ENCODE measurements around the gene ZBTB20.

Gene ZBTB20

DNA sequence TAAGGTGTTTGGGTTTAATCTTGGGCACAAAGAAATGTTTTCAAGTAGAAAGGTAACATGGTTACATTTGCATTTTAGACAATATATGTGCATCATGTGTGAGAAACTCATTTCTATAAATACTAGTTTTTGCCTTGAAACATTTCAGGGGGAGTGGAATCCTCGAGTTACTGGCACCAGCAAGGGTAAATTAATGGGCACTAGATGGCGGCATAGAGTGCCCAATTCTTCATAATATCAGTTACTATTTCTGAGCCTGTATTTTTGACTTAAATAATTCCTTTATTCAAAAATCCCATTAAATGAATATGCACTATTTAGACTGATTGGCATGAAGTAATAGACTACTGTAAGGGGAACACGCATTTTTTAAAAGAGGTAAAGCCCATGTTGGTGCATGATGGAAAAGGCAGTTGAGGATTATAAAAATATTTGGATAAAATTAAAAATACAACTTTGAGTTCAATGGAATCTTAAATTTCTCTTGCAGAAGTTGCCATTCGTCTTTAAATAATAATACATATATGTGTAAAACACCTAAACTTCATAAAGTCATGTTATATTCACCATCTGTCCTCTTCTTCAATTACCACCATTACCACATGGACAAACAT is 106.3 kb downstream of the ZBTB20 start:
- peak; percentile 32 for DNase-seq (ENCODE audit: low spot score)
- TF ChIP-seq, protein P1, sequence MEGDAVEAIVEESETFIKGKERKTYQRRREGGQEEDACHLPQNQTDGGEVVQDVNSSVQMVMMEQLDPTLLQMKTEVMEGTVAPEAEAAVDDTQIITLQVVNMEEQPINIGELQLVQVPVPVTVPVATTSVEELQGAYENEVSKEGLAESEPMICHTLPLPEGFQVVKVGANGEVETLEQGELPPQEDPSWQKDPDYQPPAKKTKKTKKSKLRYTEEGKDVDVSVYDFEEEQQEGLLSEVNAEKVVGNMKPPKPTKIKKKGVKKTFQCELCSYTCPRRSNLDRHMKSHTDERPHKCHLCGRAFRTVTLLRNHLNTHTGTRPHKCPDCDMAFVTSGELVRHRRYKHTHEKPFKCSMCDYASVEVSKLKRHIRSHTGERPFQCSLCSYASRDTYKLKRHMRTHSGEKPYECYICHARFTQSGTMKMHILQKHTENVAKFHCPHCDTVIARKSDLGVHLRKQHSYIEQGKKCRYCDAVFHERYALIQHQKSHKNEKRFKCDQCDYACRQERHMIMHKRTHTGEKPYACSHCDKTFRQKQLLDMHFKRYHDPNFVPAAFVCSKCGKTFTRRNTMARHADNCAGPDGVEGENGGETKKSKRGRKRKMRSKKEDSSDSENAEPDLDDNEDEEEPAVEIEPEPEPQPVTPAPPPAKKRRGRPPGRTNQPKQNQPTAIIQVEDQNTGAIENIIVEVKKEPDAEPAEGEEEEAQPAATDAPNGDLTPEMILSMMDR (IDR thresholded peaks at IDR 0.05; ENCODE audit: borderline replicate concordance, control extremely low read depth, extremely low read depth, insufficient read depth, missing control alignments) = peak; percentile 69
- in situ Hi-C loops (cut with MboI; ENCODE audit: low sequenced_read_pairs, unreplicated experiment) = no loop called here

- TF ChIP-seq, protein P1 (IDR thresholded peaks at IDR 0.05; ENCODE audit: borderline replicate concordance, control extremely low read depth, extremely low read depth, insufficient read depth, missing control alignments) = no peak
- DNase-seq (ENCODE audit: low spot score) = no peak
- in situ Hi-C loops (cut with MboI; ENCODE audit: low sequenced_read_pairs, unreplicated experiment) = no loop called here
These were observed 106.8 kb downstream of the ZBTB20 start for GRCh38 chr3:115040246-115040645.

DNA sequence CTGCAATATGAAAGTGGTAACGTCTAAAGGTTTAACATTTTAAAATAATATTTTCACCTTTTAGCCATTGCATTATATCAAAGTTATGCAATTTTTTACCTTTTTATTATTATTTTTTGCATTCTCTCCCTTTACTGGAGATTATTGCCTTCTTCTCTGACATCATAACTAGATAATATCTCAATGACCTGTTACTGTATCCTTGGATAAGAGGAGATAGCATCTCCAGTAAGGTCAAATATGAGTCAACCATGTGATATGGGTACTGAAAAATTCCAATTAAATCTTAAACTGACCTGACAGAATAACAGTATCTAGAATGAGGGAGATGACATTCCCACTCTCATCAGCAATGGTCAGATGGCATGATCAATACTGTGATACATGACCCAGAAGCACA is 108.3 kb downstream of the ZBTB20 start:
- in situ Hi-C loops (cut with MboI; ENCODE audit: low sequenced_read_pairs, unreplicated experiment) = no loop called here
- TF ChIP-seq, protein P1 (IDR thresholded peaks at IDR 0.05; ENCODE audit: borderline replicate concordance, control extremely low read depth, extremely low read depth, insufficient read depth, missing control alignments) = no peak
- no peak for DNase-seq (ENCODE audit: low spot score)

- TF ChIP-seq, protein P1 (IDR thresholded peaks at IDR 0.05; ENCODE audit: borderline replicate concordance, control extremely low read depth, extremely low read depth, insufficient read depth, missing control alignments) = no peak
- no peak for DNase-seq (ENCODE audit: low spot score)
- in situ Hi-C loops (cut with MboI; ENCODE audit: low sequenced_read_pairs, unreplicated experiment) = no loop called here
These were observed 124.2 kb downstream of the ZBTB20 start for GRCh38 chr3:115022835-115023398.

- DNase-seq (ENCODE audit: low spot score) = no peak
- in situ Hi-C loops (cut with MboI; ENCODE audit: low sequenced_read_pairs, unreplicated experiment) = no loop called here
- TF ChIP-seq, protein P1 (IDR thresholded peaks at IDR 0.05; ENCODE audit: borderline replicate concordance, control extremely low read depth, extremely low read depth, insufficient read depth, missing control alignments) = no peak
These were observed 124.9 kb downstream of the ZBTB20 start for GRCh38 chr3:115022199-115022598.

- TF ChIP-seq, protein P1 (IDR thresholded peaks at IDR 0.05; ENCODE audit: borderline replicate concordance, control extremely low read depth, extremely low read depth, insufficient read depth, missing control alignments) = no peak
- no peak for DNase-seq (ENCODE audit: low spot score)
- in situ Hi-C loops (cut with MboI; ENCODE audit: low sequenced_read_pairs, unreplicated experiment) = no loop called here
These were observed 126.0 kb downstream of the ZBTB20 start for GRCh38 chr3:115021061-115021460.

Data from GM13976 (cell line).